ENCODE results near the gene PPID.

GRCh38 chr4:158767451-158767850 lies 44.3 kb upstream of the PPID start:
- no peak for TF ChIP-seq CTCF (IDR thresholded peaks at IDR 0.05)
- TF ChIP-seq POLR2A (IDR thresholded peaks at IDR 0.05): no peak

Measured in ovary (tissue), 3 donors.